Keratinocyte (primary cell): ENCODE results near the gene CDK2AP2. TPM values are rescaled to one million over a fixed set of nuclear protein-coding genes. Genes with fewer than 3 reads are reported as not detected.

Source experiments
- DNase-seq: peaks from one replicate; pipeline ENCODE4 v3.0.0-alpha.2; 2011; ENCODE audit warnings: low read depth, missing footprints, low spot score
- FAIRE-seq: peaks from 2 replicates; lab custom pipeline; 2011; peaks lifted over from hg19 to GRCh38; lab: Jason Lieb, UNC
- H2AFZ ChIP-seq: 2 replicates; pipeline ENCODE4 v1.6.0; 2012; ENCODE audit warnings: low read length, control low read depth, inconsistent platforms; ENCODE audit not compliant: control insufficient read depth
- H3K27ac ChIP-seq: 2 replicates; pipeline ENCODE4 v1.5.1; 2011; ENCODE audit warnings: low read length; ENCODE audit not compliant: control insufficient read depth, insufficient read depth
- H3K27me3 ChIP-seq: 3 replicates; pipeline ENCODE4 v1.6.0; 2011; ENCODE audit warnings: low read length; ENCODE audit not compliant: control insufficient read depth, insufficient read depth; ENCODE audit errors: extremely low read depth
- H3K36me3 ChIP-seq, 2 experiments: 2 replicates in 1 of 2; 3 replicates in 1 of 2; pipeline ENCODE4 v1.5.1; 2011; ENCODE audit warnings: low read length in 2 of 2, mild to moderate bottlenecking in 1 of 2; ENCODE audit not compliant: control insufficient read depth in 2 of 2, insufficient read depth in 2 of 2; ENCODE audit errors: extremely low read depth in 1 of 2
- H3K4me1 ChIP-seq: 3 replicates; pipeline ENCODE4 v1.5.1; 2011; ENCODE audit warnings: low read length; ENCODE audit not compliant: control insufficient read depth, insufficient read depth; ENCODE audit errors: extremely low read depth
- H3K4me2 ChIP-seq: 3 replicates; pipeline ENCODE4 v1.6.0; 2011; ENCODE audit warnings: low read depth, low read length; ENCODE audit not compliant: control insufficient read depth, insufficient read depth; ENCODE audit errors: extremely low read depth
- H3K4me3 ChIP-seq, 3 experiments: fragments of 200-600 bp in 1 of 3; sonication (generic) in 1 of 3; 2 replicates in 2 of 3; 3 replicates in 1 of 3; pipeline ENCODE4 v1.5.1; 2011 to 2016; ENCODE audit warnings: low read length in 3 of 3, mild to moderate bottlenecking in 3 of 3, control low read depth in 2 of 3, inconsistent platforms in 1 of 3, low read depth in 1 of 3, mixed read lengths in 1 of 3, mixed run types in 1 of 3, moderate library complexity in 1 of 3; ENCODE audit not compliant: control insufficient read depth in 2 of 3, insufficient read depth in 2 of 3; ENCODE audit errors: extremely low read depth in 1 of 3
- H3K79me2 ChIP-seq: 2 replicates; pipeline ENCODE4 v1.6.0; 2012; ENCODE audit warnings: low read length; ENCODE audit not compliant: control insufficient read depth, insufficient read depth
- H3K9ac ChIP-seq: 3 replicates; pipeline ENCODE4 v1.6.0; 2011; ENCODE audit warnings: low read length; ENCODE audit not compliant: control insufficient read depth, insufficient read depth; ENCODE audit errors: extremely low read depth
- H3K9me1 ChIP-seq: 3 replicates; pipeline ENCODE4 v1.6.0; 2011; ENCODE audit warnings: low read length; ENCODE audit not compliant: control insufficient read depth, insufficient read depth; ENCODE audit errors: extremely low read depth
- H3K9me3 ChIP-seq: 2 replicates; pipeline ENCODE4 v1.5.1; 2012; ENCODE audit warnings: low read depth, low read length; ENCODE audit not compliant: control insufficient read depth
- H4K20me1 ChIP-seq: 3 replicates; pipeline ENCODE4 v1.6.0; 2011; ENCODE audit warnings: low read length; ENCODE audit not compliant: control insufficient read depth, insufficient read depth; ENCODE audit errors: extremely low read depth
- CTCF ChIP-seq, 3 experiments: IDR thresholded peaks in 1 of 3; conservative IDR thresholded peaks in 1 of 3; optimal IDR thresholded peaks in 1 of 3; 2 replicates in 2 of 3; 3 replicates in 1 of 3; pipeline versions ENCODE3 to v1.5.1; 2011; ENCODE audit warnings: low read length in 3 of 3, mild to moderate bottlenecking in 3 of 3, moderate library complexity in 2 of 3, control low read depth in 1 of 3, inconsistent platforms in 1 of 3; ENCODE audit not compliant: insufficient read depth in 2 of 3; ENCODE audit errors: extremely low read depth in 1 of 3
- EZH2 ChIP-seq: IDR thresholded peaks from one replicate; pipeline ENCODE4 v1.6.1; 2012; ENCODE audit warnings: inconsistent platforms, mild to moderate bottlenecking, low read length, moderate library complexity
- dilution Hi-C: fragments of 300-500 bp; cut with MboI; formaldehyde crosslinking; loops from one replicate; pipeline ENCODE4 v1.7.0; 2020; ENCODE audit warnings: low sequenced_read_pairs; ENCODE audit not compliant: extremely low pct_ligation_motif_present
- polyA plus RNA-seq, 5 experiments: library from polyadenylated mRNA; depleted of rRNA in 3 of 5; stranded (reverse) in 3 of 5; stranded (forward) in 1 of 5; unstranded in 1 of 5; fragments of >200 nt; gene quantifications; 1 replicate in 1 of 5; 2 replicates in 3 of 5; 3 replicates in 1 of 5; pipeline versions ENCODE4 v1.2.1 to v1.2.3, GENCODE V29; 2011 to 2012; ENCODE audit warnings: missing spikeins in 2 of 5, low read depth in 1 of 5, low replicate concordance in 1 of 5

Gene CDK2AP2
- polyA plus RNA-seq, 1 donor (not counting 4 experiments of a cell fraction or from before 2014, with no cell fraction given): 9.7 TPM

GRCh38 chr11:67468456-67468758 lies 39.6 kb downstream of the CDK2AP2 start:
- peak overlapping the region; percentile 68 for H3K9ac ChIP-seq
- DNase-seq (no peak), FAIRE-seq (no peak)
- H3K36me3 ChIP-seq: peaks cover 0 to 5% of the 10 kb centered on the region in 2 experiments
- peak overlapping the region; percentile 82 for H3K4me2 ChIP-seq
- peak overlapping the region; percentile 63 to 74 (median 74) for H3K4me3 ChIP-seq
- dilution Hi-C loops: no loop called here
- peaks cover 23% of the 10 kb centered on the region for H3K4me1 ChIP-seq
- no peaks in the 10 kb centered on the region for H3K9me1 ChIP-seq
- H3K79me2 ChIP-seq: no peaks in the 10 kb centered on the region
- peak overlapping the region; percentile 63 for H3K27ac ChIP-seq
- H3K27me3 ChIP-seq: no peaks in the 10 kb centered on the region
- H4K20me1 ChIP-seq: no peaks in the 10 kb centered on the region
- TF ChIP-seq CTCF (optimal IDR thresholded peaks at IDR 0.05 in 1 of 3, IDR thresholded peaks at IDR 0.05 in 1 of 3, conservative IDR thresholded peaks at IDR 0.05 in 1 of 3; ENCODE audit: extremely low read depth in 1 of 3, insufficient read depth in 2 of 3, low read length in 3 of 3) (no peak), EZH2 (no peak)
- H2AFZ ChIP-seq: no peak overlapping the region
- H3K9me3 ChIP-seq: no peaks in the 10 kb centered on the region

DNA sequence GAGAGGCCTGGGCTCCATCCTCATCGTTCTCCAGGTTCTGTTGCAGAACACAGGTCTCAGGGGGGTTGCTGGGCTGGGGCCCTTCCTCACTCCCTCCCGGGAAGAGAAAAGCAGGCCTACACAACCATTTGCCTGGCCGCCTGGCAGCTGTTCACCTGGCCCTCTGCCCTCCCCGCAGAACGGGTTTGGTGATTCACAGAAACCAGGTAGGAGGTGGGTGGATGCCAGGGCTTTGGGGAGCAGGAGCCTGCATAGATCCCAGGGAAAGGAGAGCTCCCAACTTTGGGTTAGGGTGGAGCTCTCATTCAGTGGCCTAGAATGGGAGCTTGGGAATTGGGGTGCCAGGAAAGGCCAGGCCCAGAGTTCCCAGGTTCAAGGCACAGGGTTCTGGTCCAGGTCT lies 39.9 kb downstream of the CDK2AP2 start:
- H3K27ac ChIP-seq: peak overlapping the region; percentile 63
- DNase-seq (no peak), FAIRE-seq (no peak)
- peaks cover 23% of the 10 kb centered on the region for H3K4me1 ChIP-seq
- H3K36me3 ChIP-seq: peaks cover 0 to 5% of the 10 kb centered on the region in 2 experiments
- H2AFZ ChIP-seq: no peak overlapping the region
- peak overlapping the region; percentile 63 to 74 (median 74) for H3K4me3 ChIP-seq
- no peaks in the 10 kb centered on the region for H3K79me2 ChIP-seq
- H3K27me3 ChIP-seq: no peaks in the 10 kb centered on the region
- H3K9ac ChIP-seq: peak overlapping the region; percentile 68
- dilution Hi-C loops: no loop called here
- H3K4me2 ChIP-seq: peak overlapping the region; percentile 82
- H4K20me1 ChIP-seq: no peaks in the 10 kb centered on the region
- TF ChIP-seq CTCF (optimal IDR thresholded peaks at IDR 0.05 in 1 of 3, IDR thresholded peaks at IDR 0.05 in 1 of 3, conservative IDR thresholded peaks at IDR 0.05 in 1 of 3; ENCODE audit: extremely low read depth in 1 of 3, insufficient read depth in 2 of 3, low read length in 3 of 3) (no peak), EZH2 (no peak)
- no peaks in the 10 kb centered on the region for H3K9me3 ChIP-seq
- H3K9me1 ChIP-seq: no peaks in the 10 kb centered on the region
